DND-41 (cell line): ENCODE results near the gene PLEKHB1.

Experiments
- ATAC-seq: fragments of 200-7000 bp; cut with Tn5 transposase; 3 replicates; pipeline ENCODE4 v1.9.1; 2021; ENCODE audit warnings: low read depth; ENCODE audit not compliant: insufficient read depth
- DNase-seq: peaks from one replicate; pipeline ENCODE4 v3.0.0-alpha.2; 2020
- H2AFZ ChIP-seq: 2 replicates; pipeline ENCODE4 v1.6.0; 2012; ENCODE audit warnings: low read depth, low read length
- H3K27ac ChIP-seq: 2 replicates; pipeline ENCODE4 v1.5.1; 2012; ENCODE audit warnings: low read length, inconsistent platforms
- H3K27me3 ChIP-seq: fragments of 200-600 bp; sonication (generic); 2 replicates; pipeline ENCODE4 v1.6.0; 2012; ENCODE audit warnings: low read length, mild to moderate bottlenecking, inconsistent platforms; ENCODE audit not compliant: insufficient read depth, poor library complexity
- H3K36me3 ChIP-seq: 2 replicates; pipeline ENCODE4 v1.5.1; 2012; ENCODE audit warnings: low read length, inconsistent platforms; ENCODE audit not compliant: insufficient read depth
- H3K4me1 ChIP-seq: 2 replicates; pipeline ENCODE4 v1.5.1; 2012; ENCODE audit warnings: mild to moderate bottlenecking, low read length; ENCODE audit not compliant: insufficient read depth
- H3K4me2 ChIP-seq: 2 replicates; pipeline ENCODE4 v1.6.0; 2012; ENCODE audit warnings: mild to moderate bottlenecking, moderate library complexity, low read length, inconsistent platforms; ENCODE audit not compliant: insufficient read depth
- H3K4me3 ChIP-seq, 2 experiments: fragments of 200-600 bp in 1 of 2; shearing (Covaris generic) in 1 of 2; 2 replicates each; pipeline ENCODE4 v1.5.1; 2012 to 2016; ENCODE audit warnings: inconsistent platforms in 2 of 2, low read length in 2 of 2, mild to moderate bottlenecking in 2 of 2, low read depth in 1 of 2, moderate library complexity in 1 of 2
- H3K79me2 ChIP-seq: 2 replicates; pipeline ENCODE4 v1.6.0; 2012; ENCODE audit warnings: low read length, inconsistent platforms; ENCODE audit not compliant: insufficient read depth
- H3K9ac ChIP-seq: 2 replicates; pipeline ENCODE4 v1.6.0; 2012; ENCODE audit warnings: low read depth, mild to moderate bottlenecking, inconsistent platforms, low read length, moderate library complexity
- H3K9me3 ChIP-seq: 2 replicates; pipeline ENCODE4 v1.5.1; 2012; ENCODE audit warnings: low read length, moderate library complexity, mild to moderate bottlenecking, inconsistent platforms; ENCODE audit not compliant: insufficient read depth, severe bottlenecking
- H4K20me1 ChIP-seq: 2 replicates; pipeline ENCODE4 v1.6.0; 2012; ENCODE audit warnings: low read length; ENCODE audit not compliant: insufficient read depth
- CTCF ChIP-seq: IDR thresholded peaks from 2 replicates; pipeline ENCODE4 v1.5.1; 2012; ENCODE audit warnings: borderline replicate concordance, low read length, moderate library complexity, mild to moderate bottlenecking; ENCODE audit not compliant: poor library complexity, severe bottlenecking; ENCODE audit errors: extremely low read depth
- EZH2 ChIP-seq: IDR thresholded peaks from 3 replicates; pipeline ENCODE4 v1.6.1; 2012; ENCODE audit warnings: borderline replicate concordance, low read depth, mild to moderate bottlenecking, moderate library complexity, low read length, inconsistent platforms; ENCODE audit not compliant: severe bottlenecking

Gene PLEKHB1

GRCh38 chr11:73598719-73599379 is 47.5 kb upstream of the PLEKHB1 start:
- Histone ChIP-seq H2AFZ (peak overlapping the region; percentile 94), H3K9me3 (no peaks in the 10 kb centered on the region), H3K27me3 (no peaks in the 10 kb centered on the region), H3K27ac (peak overlapping the region; percentile 92), H3K4me2 (peak overlapping the region; percentile 81), H4K20me1 (no peaks in the 10 kb centered on the region), H3K36me3 (no peaks in the 10 kb centered on the region), H3K79me2 (peaks cover 41% of the 10 kb centered on the region), H3K9ac (peak overlapping the region; percentile 69), H3K4me3 (peak overlapping the region; percentile 50 to 81), H3K4me1 (peaks cover 34% of the 10 kb centered on the region)
- DNase-seq: no peak
- no peak for ATAC-seq
- TF ChIP-seq EZH2 (no peak), CTCF (no peak)

GRCh38 chr11:73612601-73613140 is 33.7 kb upstream of the PLEKHB1 start:
- Histone ChIP-seq H3K4me1 (no peaks in the 10 kb centered on the region), H3K4me3 (no peak overlapping the region)

GRCh38 chr11:73614591-73614990 is 31.8 kb upstream of the PLEKHB1 start:
- Histone ChIP-seq H4K20me1 (no peaks in the 10 kb centered on the region), H2AFZ (no peak overlapping the region), H3K27ac (no peak overlapping the region), H3K36me3 (no peaks in the 10 kb centered on the region), H3K4me3 (no peak overlapping the region), H3K79me2 (no peaks in the 10 kb centered on the region), H3K4me2 (no peak overlapping the region), H3K27me3 (no peaks in the 10 kb centered on the region), H3K4me1 (no peaks in the 10 kb centered on the region), H3K9ac (no peak overlapping the region), H3K9me3 (no peaks in the 10 kb centered on the region)
- ATAC-seq (no peak), DNase-seq (no peak)
- no peak for TF ChIP-seq CTCF
- TF ChIP-seq EZH2: no peak

More at GRCh38 chr11:73612601-73613140, 33.7 kb upstream of the PLEKHB1 start:
- Histone ChIP-seq H3K9me3 (no peaks in the 10 kb centered on the region), H3K36me3 (no peaks in the 10 kb centered on the region), H4K20me1 (no peaks in the 10 kb centered on the region), H3K27ac (no peak overlapping the region), H3K79me2 (no peaks in the 10 kb centered on the region), H2AFZ (no peak overlapping the region), H3K4me2 (no peak overlapping the region), H3K27me3 (no peaks in the 10 kb centered on the region), H3K9ac (no peak overlapping the region)
- TF ChIP-seq EZH2 (no peak), CTCF (no peak)
- ATAC-seq: no peak
- no peak for DNase-seq
